Measurements from ENCODE around the gene KIF7.

The KIF7 gene

GRCh38 chr15:89668171-89668570 is 12.9 kb upstream of the KIF7 start:
- no peak for DNase-seq

- DNase-seq: no peak
Observed at GRCh38 chr15:89667706-89667960, 12.4 kb upstream of the KIF7 start.

- no peak for DNase-seq
Observed at GRCh38 chr15:89666858-89667705, 11.8 kb upstream of the KIF7 start.

DNA sequence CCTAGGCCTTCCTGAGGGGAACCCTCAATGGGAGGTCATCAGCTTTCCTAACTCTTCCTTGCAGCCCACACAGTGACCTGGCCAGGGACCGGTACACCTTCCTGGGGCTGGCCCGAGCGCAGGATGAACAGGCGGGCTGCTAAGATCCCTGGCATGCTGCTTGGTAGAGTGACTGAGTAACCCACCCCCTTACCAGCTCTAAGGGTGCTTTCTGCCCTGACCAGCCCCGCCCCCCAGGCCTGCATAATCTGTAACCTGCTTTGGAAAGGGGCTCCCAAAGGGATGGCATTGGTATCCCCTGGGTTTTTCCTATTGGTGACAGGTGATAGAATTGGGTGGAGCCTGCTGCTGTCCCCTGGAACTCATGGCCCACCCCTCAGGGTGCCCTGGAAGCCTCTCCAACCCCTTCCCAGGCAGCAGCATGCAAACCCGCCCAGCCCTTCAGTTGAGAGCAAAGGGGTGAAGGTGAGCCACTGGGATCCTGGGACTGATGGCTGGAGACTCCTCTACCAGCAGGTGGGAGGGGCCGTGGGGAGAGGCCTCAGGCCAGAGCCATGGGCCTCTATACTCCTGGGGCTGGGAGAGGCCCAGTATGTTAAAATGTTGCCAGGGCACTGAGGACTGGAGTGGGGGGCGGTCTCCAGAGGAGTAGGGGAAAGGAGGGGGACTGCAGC is 11.1 kb upstream of the KIF7 start:
- DNase-seq: no peak

GRCh38 chr15:89665449-89666181 is 10.3 kb upstream of the KIF7 start:
- DNase-seq: peak; percentile 36

- DNase-seq: no peak
Observed at GRCh38 chr15:89664441-89665350, 9.4 kb upstream of the KIF7 start.

DNA sequence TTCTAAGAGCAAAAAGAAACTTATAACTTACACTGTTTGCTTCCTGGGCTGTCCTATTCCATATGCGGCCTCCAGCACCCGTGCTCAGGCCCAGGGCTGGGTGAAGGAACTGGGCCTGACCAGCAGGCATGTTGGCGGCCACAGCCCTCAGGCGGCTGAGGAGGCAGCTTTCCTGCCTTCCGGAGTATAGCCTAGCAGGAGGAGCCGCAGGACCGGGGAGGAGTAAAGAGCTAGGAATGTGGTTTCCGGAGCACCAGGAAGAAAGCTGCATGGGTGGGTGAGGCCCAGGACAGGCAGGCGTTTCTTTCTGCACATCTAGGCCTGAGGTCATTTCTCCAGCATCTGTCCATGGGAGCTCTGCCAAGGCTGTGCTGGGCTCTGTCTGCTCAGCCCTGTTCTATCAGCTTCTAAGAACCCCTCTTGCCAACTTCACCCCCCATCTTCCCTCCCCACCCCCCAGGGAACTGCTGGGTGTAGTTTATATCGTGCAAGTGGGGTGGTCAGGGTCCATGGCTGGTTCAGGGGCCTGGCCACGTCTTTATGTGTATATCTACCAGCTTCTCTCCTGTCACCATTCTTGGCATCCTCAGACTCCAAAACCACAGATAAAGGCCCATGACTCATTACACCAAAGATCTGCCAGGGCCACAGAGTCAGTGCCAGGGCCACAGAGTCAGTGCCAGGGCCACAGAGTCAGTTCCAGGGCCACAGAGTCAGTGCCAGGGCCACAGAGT is 7.8 kb upstream of the KIF7 start:
- DNase-seq: no peak

- DNase-seq: no peak
Observed at GRCh38 chr15:89660556-89660955, 5.3 kb upstream of the KIF7 start.

DNA sequence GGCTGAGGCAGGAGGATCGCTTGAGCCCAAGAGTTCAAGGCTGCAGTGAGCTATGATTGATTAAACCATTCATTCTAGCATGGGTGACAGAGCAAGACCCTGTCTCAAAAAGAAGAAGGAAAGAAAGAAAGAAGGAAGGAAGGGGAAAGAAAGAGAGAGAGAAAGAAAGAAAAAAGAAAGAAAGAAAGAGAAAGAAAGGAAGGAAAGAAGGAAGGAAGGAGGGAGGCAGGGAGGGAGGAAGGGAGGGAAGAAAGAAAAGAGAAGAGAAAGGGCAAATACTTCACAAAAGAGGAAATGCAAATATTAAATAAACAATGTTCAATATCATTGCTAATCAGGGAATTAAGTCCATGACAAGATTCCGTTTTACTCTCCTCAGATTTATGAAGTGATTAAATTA is 4.0 kb upstream of the KIF7 start:
- no peak for DNase-seq

- no peak for DNase-seq
Observed at GRCh38 chr15:89657686-89658200, 2.5 kb upstream of the KIF7 start.

DNA sequence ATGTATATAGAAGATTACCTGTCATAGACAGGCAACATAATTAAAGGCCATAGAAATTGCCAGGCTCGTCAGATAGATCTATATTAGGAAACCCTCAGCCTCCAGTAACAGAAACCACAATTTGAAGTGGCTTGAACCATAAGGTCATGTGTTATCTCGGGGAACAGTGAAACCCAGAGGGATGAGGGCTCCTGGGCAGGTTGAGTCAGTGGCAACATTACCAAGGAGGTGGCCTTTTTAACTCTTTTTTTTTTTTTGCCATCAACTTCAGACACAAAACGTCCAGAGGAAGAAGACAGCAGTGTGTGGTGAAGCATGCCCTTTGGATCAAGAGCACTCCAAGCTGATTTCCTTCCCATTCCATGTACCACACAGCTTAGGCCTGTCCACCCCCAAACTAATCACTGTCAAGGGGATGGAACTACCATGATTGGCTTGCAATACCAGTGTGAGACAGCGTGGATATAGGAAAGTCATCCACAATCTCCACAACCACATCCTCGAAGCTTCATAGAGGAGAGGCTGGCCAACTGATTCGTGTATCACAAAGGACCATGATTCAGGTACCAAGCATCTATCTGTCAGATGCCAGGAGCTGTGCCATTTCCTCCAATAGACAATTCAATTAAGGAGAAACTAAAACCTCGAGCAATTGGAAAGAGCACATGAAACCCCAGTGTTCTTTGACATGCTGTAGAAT is 999 bp upstream of the KIF7 start:
- DNase-seq: no peak

GRCh38 chr15:89654301-89654761 is 936 bp downstream of the KIF7 start:
- no peak for DNase-seq

- no peak for DNase-seq
Observed at GRCh38 chr15:89653578-89653977, 1.7 kb downstream of the KIF7 start.

- DNase-seq: no peak
Observed at GRCh38 chr15:89652666-89653065, 2.6 kb downstream of the KIF7 start.

- DNase-seq: no peak
Observed at GRCh38 chr15:89652131-89652530, 3.1 kb downstream of the KIF7 start.

DNA sequence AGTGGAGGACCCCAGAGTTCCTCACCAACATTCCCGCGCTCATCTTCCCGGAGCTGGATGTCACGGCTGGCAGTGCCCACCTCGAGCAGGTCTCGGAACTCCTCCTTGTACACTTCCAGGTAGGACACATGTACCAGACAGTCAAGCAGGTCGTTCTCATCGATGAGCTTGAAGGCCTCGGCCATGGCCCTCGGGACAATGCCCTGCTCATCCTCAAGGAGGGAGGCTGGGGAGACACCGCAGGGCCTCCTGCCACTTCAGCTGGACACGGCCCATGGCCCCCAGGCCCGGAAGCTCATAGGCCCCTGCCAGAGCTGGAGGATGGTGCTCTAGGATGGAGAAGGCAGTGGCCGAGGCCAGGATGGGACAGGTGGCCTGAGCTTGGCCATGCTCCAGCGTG is 5.6 kb downstream of the KIF7 start:
- DNase-seq: no peak

GRCh38 chr15:89649013-89649625 is 6.1 kb downstream of the KIF7 start:
- DNase-seq: no peak

- DNase-seq: no peak
Observed at GRCh38 chr15:89648106-89649012, 6.9 kb downstream of the KIF7 start.

- peak; percentile 69 for DNase-seq
Observed at GRCh38 chr15:89647191-89647851, 7.9 kb downstream of the KIF7 start.
